ENCODE measurements around the gene LIN7C.

LIN7C gene

DNA sequence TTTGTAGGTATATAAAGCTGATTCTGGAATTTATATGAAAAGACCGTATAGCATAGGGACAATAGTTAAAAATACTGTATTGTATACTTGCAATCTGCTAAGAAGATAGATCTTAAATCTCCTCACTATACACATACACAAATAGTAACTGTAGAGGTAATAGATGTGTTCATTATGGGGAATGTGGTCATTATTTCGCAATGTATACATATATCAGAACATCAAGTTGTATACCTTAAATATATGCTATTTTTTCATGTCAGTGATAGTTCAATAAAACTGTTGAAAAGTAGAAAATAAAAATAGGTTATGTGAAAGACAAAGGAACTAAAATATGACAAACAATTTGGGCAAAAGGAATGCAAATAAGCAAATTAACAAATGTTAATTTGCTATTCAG lies 35.2 kb upstream of the LIN7C start:
- TF ChIP-seq, protein P1, sequence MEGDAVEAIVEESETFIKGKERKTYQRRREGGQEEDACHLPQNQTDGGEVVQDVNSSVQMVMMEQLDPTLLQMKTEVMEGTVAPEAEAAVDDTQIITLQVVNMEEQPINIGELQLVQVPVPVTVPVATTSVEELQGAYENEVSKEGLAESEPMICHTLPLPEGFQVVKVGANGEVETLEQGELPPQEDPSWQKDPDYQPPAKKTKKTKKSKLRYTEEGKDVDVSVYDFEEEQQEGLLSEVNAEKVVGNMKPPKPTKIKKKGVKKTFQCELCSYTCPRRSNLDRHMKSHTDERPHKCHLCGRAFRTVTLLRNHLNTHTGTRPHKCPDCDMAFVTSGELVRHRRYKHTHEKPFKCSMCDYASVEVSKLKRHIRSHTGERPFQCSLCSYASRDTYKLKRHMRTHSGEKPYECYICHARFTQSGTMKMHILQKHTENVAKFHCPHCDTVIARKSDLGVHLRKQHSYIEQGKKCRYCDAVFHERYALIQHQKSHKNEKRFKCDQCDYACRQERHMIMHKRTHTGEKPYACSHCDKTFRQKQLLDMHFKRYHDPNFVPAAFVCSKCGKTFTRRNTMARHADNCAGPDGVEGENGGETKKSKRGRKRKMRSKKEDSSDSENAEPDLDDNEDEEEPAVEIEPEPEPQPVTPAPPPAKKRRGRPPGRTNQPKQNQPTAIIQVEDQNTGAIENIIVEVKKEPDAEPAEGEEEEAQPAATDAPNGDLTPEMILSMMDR (IDR thresholded peaks at IDR 0.05): no peak

DNA sequence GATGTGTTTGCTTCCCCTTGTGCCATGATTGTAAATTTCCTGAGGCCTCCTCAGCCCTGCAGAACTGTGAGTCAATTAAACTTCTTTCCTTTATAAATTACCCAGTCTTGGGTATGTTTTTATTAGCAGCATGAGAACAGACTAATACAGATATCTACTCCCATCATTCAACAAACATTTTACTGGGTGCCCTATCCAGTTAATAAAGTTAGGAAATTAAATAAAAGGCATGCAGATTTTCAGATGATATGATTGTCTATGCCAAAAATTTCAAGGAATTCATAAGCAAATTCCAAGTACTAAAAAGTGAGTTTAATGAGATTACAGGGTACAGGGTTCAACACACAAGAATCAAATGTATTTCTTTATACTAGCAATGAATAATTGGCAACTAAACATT lies 33.5 kb upstream of the LIN7C start:
- TF ChIP-seq, protein P1 (IDR thresholded peaks at IDR 0.05): no peak

DNA sequence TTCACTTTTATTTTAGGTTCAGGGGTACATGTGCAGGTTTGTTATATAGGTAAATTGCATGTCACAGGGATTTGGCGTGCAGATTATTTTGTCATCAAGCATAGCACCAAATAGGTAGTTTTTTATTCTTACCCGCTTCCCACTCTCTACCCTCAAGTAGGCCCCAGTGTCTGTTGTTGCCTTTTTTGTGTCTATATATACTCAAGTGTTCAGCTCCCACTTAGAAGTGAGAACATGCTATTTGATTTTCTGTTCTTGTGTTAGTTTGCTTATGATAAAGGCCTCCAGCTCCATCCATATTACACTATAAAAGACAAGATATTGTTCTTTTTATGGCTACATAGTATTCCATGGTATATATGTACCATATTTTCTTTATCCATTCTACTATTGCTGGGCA lies 28.5 kb upstream of the LIN7C start:
- TF ChIP-seq, protein P1 (IDR thresholded peaks at IDR 0.05): no peak

- TF ChIP-seq, protein P1 (IDR thresholded peaks at IDR 0.05): no peak
Observed at GRCh38 chr11:27532652-27533325, 26.2 kb upstream of the LIN7C start.

DNA sequence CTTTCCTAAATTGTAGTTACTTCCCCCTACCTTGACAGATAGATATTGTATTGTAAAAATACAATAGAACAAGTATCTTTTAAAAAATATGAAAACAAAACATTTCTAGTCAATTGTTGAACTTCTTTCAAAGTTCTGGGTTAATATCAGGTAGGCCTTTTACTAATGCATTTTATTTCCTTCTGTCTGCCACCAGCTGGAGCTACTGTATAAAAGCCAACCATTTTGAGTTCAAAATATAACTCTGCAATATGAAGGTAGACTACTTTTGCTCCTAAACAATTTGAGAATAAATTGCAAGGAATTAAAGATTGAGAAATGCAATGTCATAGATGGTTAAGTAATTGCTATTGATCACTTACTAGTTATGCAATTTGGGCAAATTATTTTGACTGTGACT lies 22.1 kb upstream of the LIN7C start:
- TF ChIP-seq, protein P1 (IDR thresholded peaks at IDR 0.05): no peak; the same call in 1 of the 2 replicates

DNA sequence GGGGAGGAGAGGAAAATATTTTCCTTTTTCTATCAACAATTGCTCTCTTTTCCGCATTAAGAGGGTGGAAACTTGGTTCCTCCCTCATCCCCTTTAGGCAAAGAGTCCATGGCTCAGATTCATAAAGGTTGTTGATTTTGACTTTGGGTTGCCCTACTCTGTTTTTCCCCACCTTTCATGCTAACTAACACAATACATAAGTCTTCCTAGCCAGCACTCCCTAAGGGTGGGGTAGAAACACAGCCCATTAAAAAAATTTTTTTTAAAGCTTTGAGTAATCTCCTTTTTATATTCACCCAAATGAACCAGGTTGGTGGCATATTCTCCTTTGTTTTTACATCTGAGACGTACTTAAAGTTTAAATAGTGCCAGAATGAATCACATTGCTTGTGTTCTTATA lies 20.0 kb upstream of the LIN7C start:
- TF ChIP-seq, protein P1 (IDR thresholded peaks at IDR 0.05): no peak

GRCh38 chr11:27525824-27526516 lies 19.4 kb upstream of the LIN7C start:
- TF ChIP-seq, protein P1 (IDR thresholded peaks at IDR 0.05): no peak

Measured in LNCAP (cell line).